ENCODE results near the gene TMEM184B. TPM values are rescaled to one million over a fixed set of nuclear protein-coding genes. Genes with fewer than 3 reads are reported as not detected.

The TMEM184B gene
- total and polyA plus RNA-seq, 10 of the 15 experiments (the other 5 are each of a cell fraction or from before 2014, with no cell fraction given): 0.56 to 22.4 (median 7.9) TPM

DNA sequence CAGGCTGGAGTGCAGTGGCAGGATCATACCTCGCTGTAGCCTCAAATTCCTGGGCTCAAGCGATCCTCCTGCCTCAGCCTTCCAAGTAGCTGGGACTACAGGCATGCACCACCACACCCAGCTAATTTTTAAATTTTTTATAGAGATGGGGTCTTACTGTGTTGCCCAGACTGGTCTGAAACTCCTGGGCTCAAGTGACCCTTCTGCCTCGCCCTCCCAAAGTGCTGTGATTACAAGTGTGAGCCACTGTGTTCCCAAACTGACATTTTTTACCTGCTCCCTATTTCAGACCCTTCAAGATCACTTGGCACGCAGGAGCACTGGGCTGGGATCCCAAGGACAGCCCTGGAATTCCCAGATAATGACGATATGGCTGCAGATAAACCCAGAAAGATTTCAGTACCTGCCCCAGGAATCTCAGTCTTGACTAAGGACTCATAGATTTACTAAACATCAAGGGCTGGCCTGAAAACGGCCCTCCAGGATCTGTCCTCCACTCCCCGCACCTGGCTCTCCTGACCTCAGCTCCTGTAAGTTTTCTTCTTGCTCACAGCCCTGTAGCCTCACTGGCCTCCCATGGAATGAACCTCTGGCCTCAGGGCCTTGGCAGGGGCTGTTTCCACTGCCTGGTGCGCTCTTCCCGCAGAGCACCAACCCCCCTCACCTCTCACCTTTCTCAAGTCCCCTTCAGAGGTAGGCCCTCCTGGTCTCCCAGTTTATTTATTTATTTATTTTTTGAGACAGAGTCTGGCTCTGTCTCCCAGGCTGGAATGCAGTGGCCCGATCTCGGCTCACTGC, 48.0 kb upstream of the TMEM184B start (continued):
- TF ChIP-seq, protein P1, sequence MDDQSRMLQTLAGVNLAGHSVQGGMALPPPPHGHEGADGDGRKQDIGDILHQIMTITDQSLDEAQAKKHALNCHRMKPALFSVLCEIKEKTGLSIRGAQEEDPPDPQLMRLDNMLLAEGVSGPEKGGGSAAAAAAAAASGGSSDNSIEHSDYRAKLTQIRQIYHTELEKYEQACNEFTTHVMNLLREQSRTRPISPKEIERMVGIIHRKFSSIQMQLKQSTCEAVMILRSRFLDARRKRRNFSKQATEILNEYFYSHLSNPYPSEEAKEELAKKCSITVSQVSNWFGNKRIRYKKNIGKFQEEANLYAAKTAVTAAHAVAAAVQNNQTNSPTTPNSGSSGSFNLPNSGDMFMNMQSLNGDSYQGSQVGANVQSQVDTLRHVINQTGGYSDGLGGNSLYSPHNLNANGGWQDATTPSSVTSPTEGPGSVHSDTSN (IDR thresholded peaks at IDR 0.05; ENCODE audit: insufficient replicate concordance, low read depth, low read length): no peak
- TF ChIP-seq CREB1 (IDR thresholded peaks at IDR 0.05; ENCODE audit: low read depth): no peak
- no peak for TF ChIP-seq BMI1 (IDR thresholded peaks at IDR 0.05; ENCODE audit: borderline replicate concordance)
- TF ChIP-seq JUND (IDR thresholded peaks at IDR 0.05; ENCODE audit: low read depth, low read length): no peak

DNA sequence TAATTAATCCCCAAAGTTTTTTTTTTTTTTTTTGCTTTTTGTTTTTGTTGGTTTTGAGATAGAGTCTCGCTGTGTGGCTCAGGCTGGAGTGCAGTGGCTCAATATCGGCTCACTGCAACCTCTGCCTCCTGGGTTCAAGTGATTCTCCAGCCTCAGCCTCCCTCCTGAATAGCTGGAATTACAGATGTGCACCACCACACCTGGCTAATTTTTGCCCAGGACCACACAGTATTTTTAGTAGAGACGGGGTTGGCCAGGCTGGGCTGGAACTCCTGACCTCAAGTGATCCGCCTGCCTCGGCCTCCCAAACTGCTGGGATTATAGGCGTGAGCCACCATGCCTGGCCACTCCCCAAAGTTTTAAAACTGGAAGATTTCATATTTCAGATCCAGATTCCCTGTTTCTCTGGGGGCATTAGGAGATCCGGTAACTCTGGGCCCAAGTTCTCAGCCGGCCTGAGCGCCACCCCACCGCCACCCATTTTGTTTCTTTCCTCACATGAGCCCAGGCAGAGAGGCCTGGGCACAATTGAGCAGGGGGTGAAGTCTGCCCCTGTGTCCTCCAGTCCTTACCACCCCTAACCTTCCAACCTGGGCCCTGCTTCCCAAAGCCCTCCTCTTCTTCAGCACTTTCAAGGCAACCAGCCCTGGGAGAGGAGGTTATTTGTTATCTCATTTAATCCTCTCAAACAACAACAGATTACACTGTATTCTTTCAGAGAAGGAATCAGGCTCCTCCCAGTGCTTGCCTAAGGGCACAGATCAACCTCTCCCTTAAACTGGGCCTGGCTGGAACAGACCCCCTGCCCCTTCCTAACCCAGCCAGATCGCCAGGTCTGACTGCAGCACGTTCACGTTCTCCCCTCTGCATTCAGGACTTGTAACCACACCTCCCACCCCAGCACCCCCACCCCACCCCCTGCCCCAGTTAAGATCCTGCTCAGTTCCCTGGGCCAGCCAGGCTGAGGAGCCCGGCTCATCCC, 46.3 kb upstream of the TMEM184B start:
- Histone ChIP-seq H3K79me2 (ENCODE audit: control insufficient read depth, insufficient read depth, low read length) (peaks cover 29% of the 10 kb centered on the region), H3K27me3 (replicated peaks in 1 of 2; ENCODE audit: control insufficient read depth in 2 of 2, insufficient read depth in 2 of 2, low read length in 1 of 2) (no peaks in the 10 kb centered on the region), H3K36me3 (ENCODE audit: control insufficient read depth in 2 of 2, insufficient read depth in 2 of 2, low read length in 1 of 2) (no peaks in the 10 kb centered on the region; a peak in 1 of 4 replicates), H3K9ac (ENCODE audit: control insufficient read depth, insufficient read depth, low read length) (no peak overlapping the region), H3K4me3 (no peak overlapping the region), H3K4me2 (ENCODE audit: control insufficient read depth, insufficient read depth) (no peak overlapping the region), H3K27ac (ENCODE audit: control insufficient read depth, insufficient read depth) (no peak overlapping the region), H3K9me3 (replicated peaks; ENCODE audit: control insufficient read depth, insufficient read depth, low read length) (no peaks in the 10 kb centered on the region), H4K20me1 (ENCODE audit: control insufficient read depth, insufficient read depth) (no peaks in the 10 kb centered on the region), H3K4me1 (ENCODE audit: control insufficient read depth, insufficient read depth, low read length) (peaks cover 15% of the 10 kb centered on the region), H2AFZ (ENCODE audit: control insufficient read depth, low read depth, low read length) (no peak overlapping the region)
- DNase-seq (ENCODE audit: low read depth, low spot score): no peak
- no TSS peak for BruUV-seq (replicated peaks)
- SMC1A ChIA-PET (ENCODE audit: uncharacterized antibody, unreplicated experiment): interaction anchor here (1.1 kb wide), 1 partner anchor 14 kb away, joined by 3 read pairs; no protein-coding TSS in a partner anchor
- CTCF ChIA-PET: interaction anchor here (0.8 kb wide), 1 partner anchor 14 kb away, joined by 3 read pairs; no protein-coding TSS in a partner anchor
- intact Hi-C loops (cut with micrococcal nuclease; ENCODE audit: unreplicated experiment) (no loop called here), in situ Hi-C loops (cut with MboI) (no loop called here)
- no peak for FAIRE-seq
- WGBS (ENCODE audit: insufficient coverage, insufficient replicate concordance, low lambda C conversion rate, missing lambda C conversion rate): 87% methylated on average over 14 of the region's 14 CpGs
- POLR2A ChIA-PET: interaction anchor here (0.7 kb wide), 2 partner anchors 49 to 159 kb away, joined by 3 to 8 read pairs; no protein-coding TSS in a partner anchor
- RAD21 ChIA-PET (ENCODE audit: unreplicated experiment): interaction anchor here (1.7 kb wide), 1 partner anchor 14 kb away, joined by 3 read pairs; no protein-coding TSS in a partner anchor
- no peak for ATAC-seq
- TF ChIP-seq, protein P2, sequence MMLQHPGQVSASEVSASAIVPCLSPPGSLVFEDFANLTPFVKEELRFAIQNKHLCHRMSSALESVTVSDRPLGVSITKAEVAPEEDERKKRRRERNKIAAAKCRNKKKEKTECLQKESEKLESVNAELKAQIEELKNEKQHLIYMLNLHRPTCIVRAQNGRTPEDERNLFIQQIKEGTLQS (IDR thresholded peaks at IDR 0.05; ENCODE audit: borderline replicate concordance, extremely low read depth, low read depth, low read length): no peak
- TF ChIP-seq, protein P3, sequence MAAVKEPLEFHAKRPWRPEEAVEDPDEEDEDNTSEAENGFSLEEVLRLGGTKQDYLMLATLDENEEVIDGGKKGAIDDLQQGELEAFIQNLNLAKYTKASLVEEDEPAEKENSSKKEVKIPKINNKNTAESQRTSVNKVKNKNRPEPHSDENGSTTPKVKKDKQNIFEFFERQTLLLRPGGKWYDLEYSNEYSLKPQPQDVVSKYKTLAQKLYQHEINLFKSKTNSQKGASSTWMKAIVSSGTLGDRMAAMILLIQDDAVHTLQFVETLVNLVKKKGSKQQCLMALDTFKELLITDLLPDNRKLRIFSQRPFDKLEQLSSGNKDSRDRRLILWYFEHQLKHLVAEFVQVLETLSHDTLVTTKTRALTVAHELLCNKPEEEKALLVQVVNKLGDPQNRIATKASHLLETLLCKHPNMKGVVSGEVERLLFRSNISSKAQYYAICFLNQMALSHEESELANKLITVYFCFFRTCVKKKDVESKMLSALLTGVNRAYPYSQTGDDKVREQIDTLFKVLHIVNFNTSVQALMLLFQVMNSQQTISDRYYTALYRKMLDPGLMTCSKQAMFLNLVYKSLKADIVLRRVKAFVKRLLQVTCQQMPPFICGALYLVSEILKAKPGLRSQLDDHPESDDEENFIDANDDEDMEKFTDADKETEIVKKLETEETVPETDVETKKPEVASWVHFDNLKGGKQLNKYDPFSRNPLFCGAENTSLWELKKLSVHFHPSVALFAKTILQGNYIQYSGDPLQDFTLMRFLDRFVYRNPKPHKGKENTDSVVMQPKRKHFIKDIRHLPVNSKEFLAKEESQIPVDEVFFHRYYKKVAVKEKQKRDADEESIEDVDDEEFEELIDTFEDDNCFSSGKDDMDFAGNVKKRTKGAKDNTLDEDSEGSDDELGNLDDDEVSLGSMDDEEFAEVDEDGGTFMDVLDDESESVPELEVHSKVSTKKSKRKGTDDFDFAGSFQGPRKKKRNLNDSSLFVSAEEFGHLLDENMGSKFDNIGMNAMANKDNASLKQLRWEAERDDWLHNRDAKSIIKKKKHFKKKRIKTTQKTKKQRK (IDR thresholded peaks at IDR 0.05; ENCODE audit: low read depth, low read length): no peak
- TF ChIP-seq, protein P4, sequence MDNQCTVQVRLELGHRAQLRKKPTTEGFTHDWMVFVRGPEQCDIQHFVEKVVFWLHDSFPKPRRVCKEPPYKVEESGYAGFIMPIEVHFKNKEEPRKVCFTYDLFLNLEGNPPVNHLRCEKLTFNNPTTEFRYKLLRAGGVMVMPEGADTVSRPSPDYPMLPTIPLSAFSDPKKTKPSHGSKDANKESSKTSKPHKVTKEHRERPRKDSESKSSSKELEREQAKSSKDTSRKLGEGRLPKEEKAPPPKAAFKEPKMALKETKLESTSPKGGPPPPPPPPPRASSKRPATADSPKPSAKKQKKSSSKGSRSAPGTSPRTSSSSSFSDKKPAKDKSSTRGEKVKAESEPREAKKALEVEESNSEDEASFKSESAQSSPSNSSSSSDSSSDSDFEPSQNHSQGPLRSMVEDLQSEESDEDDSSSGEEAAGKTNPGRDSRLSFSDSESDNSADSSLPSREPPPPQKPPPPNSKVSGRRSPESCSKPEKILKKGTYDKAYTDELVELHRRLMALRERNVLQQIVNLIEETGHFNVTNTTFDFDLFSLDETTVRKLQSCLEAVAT (IDR thresholded peaks at IDR 0.05): no peak
- TF ChIP-seq SMAD5 (IDR thresholded peaks at IDR 0.05; ENCODE audit: low read depth) (no peak), ZNF24 (IDR thresholded peaks at IDR 0.05) (no peak), FOXM1 (IDR thresholded peaks at IDR 0.05; ENCODE audit: low read depth, low read length) (no peak), ETV6 (conservative IDR thresholded peaks at IDR 0.05 in 1 of 2, IDR thresholded peaks at IDR 0.05 in 1 of 2; ENCODE audit: borderline replicate concordance in 1 of 2, low read depth in 1 of 2) (no peak)

All from GM12878 (cell line).